Measurements from ENCODE around the gene LARP1.

Gene LARP1

GRCh38 chr5:154850255-154851062 lies 95.3 kb downstream of the LARP1 start, which contains the start of gene FAXDC2:
Gene FAXDC2, minus strand, starts transcription at chr5:154850603. Its CDS starts 12,425 bp downstream, at chr5:154838178.
- TF ChIP-seq CTCF (conservative IDR thresholded peaks at IDR 0.05; ENCODE audit: low read depth), result no peak
- CTCF ChIA-PET, result no interaction called here
- H3K27ac ChIP-seq, result peak within 1 kb of the TSS; percentile 80
- POLR2A ChIA-PET (ENCODE audit: low non-redundant PET), result no interaction called here
- peak; percentile 61 for DNase-seq (ENCODE audit: low spot score)

GRCh38 chr5:154851351-154851750 lies 96.2 kb downstream of the LARP1 start:
- POLR2A ChIA-PET (ENCODE audit: low non-redundant PET), result no interaction called here

GRCh38 chr5:154857530-154858296 lies 102.5 kb downstream of the LARP1 start:
- TF ChIP-seq CTCF (conservative IDR thresholded peaks at IDR 0.05; ENCODE audit: low read depth), result no peak
- DNase-seq (ENCODE audit: low spot score), result peak; percentile 96
- POLR2A ChIA-PET (ENCODE audit: low non-redundant PET), result interaction anchor here (1.0 to 1.4 kb wide), 2 partner anchors 23 to 28 kb away, joined by 3 to 4 read pairs; no protein-coding TSS in a partner anchor
- CTCF ChIA-PET, result interaction anchor here (0.9 to 1.4 kb wide), 3 partner anchors 9 to 19 kb away, joined by 3 to 5 read pairs (median 4); no protein-coding TSS in a partner anchor
- peak overlapping the region; percentile 100 for H3K27ac ChIP-seq

More at GRCh38 chr5:154851351-154851750, 96.2 kb downstream of the LARP1 start:
- TF ChIP-seq CTCF (conservative IDR thresholded peaks at IDR 0.05; ENCODE audit: low read depth), result no peak
- CTCF ChIA-PET, result no interaction called here
- peak overlapping the region; percentile 33 for H3K27ac ChIP-seq
- DNase-seq (ENCODE audit: low spot score), result no peak

GRCh38 chr5:154858297-154858971 lies 103.3 kb downstream of the LARP1 start, which contains the start of gene CNOT8:
Gene CNOT8, plus strand, starts transcription at chr5:154858627. Its CDS starts 4,652 bp downstream, at chr5:154863279.
- ChIA-PET POLR2A (ENCODE audit: low non-redundant PET) (interaction anchor here (0.6 to 1.0 kb wide), 3 partner anchors 15 to 39 kb away, joined by 3 read pairs; no protein-coding TSS in a partner anchor), CTCF (no interaction called here)
- TF ChIP-seq CTCF (conservative IDR thresholded peaks at IDR 0.05; ENCODE audit: low read depth), result no peak
- peak within 1 kb of the TSS; percentile 100 for H3K27ac ChIP-seq
- peak; percentile 94 for DNase-seq (ENCODE audit: low spot score)

GRCh38 chr5:154858972-154859871 lies 104.0 kb downstream of the LARP1 start:
- POLR2A ChIA-PET (ENCODE audit: low non-redundant PET), result interaction anchor here (0.6 to 1.0 kb wide), 3 partner anchors 16 to 39 kb away, joined by 3 read pairs; no protein-coding TSS in a partner anchor
- H3K27ac ChIP-seq, result peak overlapping the region; percentile 100
- TF ChIP-seq CTCF (conservative IDR thresholded peaks at IDR 0.05; ENCODE audit: low read depth), result no peak

More at GRCh38 chr5:154858972-154859871, 104.0 kb downstream of the LARP1 start:
- CTCF ChIA-PET, result no interaction called here
- DNase-seq (ENCODE audit: low spot score), result no peak
